ENCODE measurements around the gene PEDS1.

GRCh38 chr20:50113420-50114224 lies 39.9 kb downstream of the PEDS1 start:
- TF ChIP-seq SIN3A (conservative IDR thresholded peaks at IDR 0.05 in 1 of 2, IDR thresholded peaks at IDR 0.05 in 1 of 2; ENCODE audit: low read depth in 1 of 2, low read length in 2 of 2) (no peak), EP300 (IDR thresholded peaks at IDR 0.05; ENCODE audit: borderline replicate concordance in 1 of 2, low read depth in 2 of 2, low read length in 2 of 2) (no peak), EZH2 (IDR thresholded peaks at IDR 0.05; ENCODE audit: low read depth, low read length, severe bottlenecking) (no peak), YY1 (IDR thresholded peaks at IDR 0.05; ENCODE audit: low read depth, low read length) (no peak), TAF1 (IDR thresholded peaks at IDR 0.05; ENCODE audit: low read depth, low read length) (no peak)
- TF ChIP-seq, protein P1, sequence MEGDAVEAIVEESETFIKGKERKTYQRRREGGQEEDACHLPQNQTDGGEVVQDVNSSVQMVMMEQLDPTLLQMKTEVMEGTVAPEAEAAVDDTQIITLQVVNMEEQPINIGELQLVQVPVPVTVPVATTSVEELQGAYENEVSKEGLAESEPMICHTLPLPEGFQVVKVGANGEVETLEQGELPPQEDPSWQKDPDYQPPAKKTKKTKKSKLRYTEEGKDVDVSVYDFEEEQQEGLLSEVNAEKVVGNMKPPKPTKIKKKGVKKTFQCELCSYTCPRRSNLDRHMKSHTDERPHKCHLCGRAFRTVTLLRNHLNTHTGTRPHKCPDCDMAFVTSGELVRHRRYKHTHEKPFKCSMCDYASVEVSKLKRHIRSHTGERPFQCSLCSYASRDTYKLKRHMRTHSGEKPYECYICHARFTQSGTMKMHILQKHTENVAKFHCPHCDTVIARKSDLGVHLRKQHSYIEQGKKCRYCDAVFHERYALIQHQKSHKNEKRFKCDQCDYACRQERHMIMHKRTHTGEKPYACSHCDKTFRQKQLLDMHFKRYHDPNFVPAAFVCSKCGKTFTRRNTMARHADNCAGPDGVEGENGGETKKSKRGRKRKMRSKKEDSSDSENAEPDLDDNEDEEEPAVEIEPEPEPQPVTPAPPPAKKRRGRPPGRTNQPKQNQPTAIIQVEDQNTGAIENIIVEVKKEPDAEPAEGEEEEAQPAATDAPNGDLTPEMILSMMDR (IDR thresholded peaks at IDR 0.05; ENCODE audit: control extremely low read depth in 1 of 3, insufficient read depth in 1 of 3, low read depth in 1 of 3, low read length in 3 of 3), result no peak
